HEK293 (cell line): ENCODE measurements around the gene PIK3R3.

Experiments used
- KLF8 ChIP-seq: fragments of 450-650 bp; formaldehyde crosslinking; IDR thresholded peaks from 2 replicates; pipeline ENCODE4 v1.5.1; 2016; ENCODE audit warnings: missing biosample characterization, missing genetic modification characterization
- PRDM1 ChIP-seq: fragments of 450-650 bp; formaldehyde crosslinking; IDR thresholded peaks from 2 replicates; pipeline ENCODE4; 2016; ENCODE audit warnings: missing biosample characterization, missing genetic modification characterization
- SP2 ChIP-seq: fragments of 450-650 bp; formaldehyde crosslinking; IDR thresholded peaks from 2 replicates; pipeline ENCODE4 v1.5.1; 2016; ENCODE audit warnings: missing biosample characterization, missing genetic modification characterization
- ZNF157 ChIP-seq: fragments of 450-650 bp; formaldehyde crosslinking; IDR thresholded peaks from 2 replicates; pipeline ENCODE4 v1.5.1; 2016; ENCODE audit warnings: missing biosample characterization, missing genetic modification characterization
- ZNF184 ChIP-seq: fragments of 450-650 bp; IDR thresholded peaks from 2 replicates; pipeline ENCODE4 v1.5.1; 2018; ENCODE audit warnings: missing biosample characterization, mild to moderate bottlenecking, missing genetic modification characterization
- TF ChIP-seq, protein P1 (sequence below): fragments of 450-650 bp; formaldehyde crosslinking; IDR thresholded peaks from 2 replicates; pipeline ENCODE4 v1.5.1; 2016; ENCODE audit warnings: missing biosample characterization, missing genetic modification characterization
- TF ChIP-seq, protein P2 (sequence below): fragments of 450-650 bp; formaldehyde crosslinking; IDR thresholded peaks from 2 replicates; pipeline ENCODE4 v1.5.1; 2017; ENCODE audit warnings: missing biosample characterization, missing genetic modification characterization
- TF ChIP-seq, protein P3 (sequence below): fragments of 450-650 bp; formaldehyde crosslinking; IDR thresholded peaks from 2 replicates; pipeline ENCODE4 v1.5.1; 2016; ENCODE audit warnings: missing biosample characterization, missing genetic modification characterization

DNA sequence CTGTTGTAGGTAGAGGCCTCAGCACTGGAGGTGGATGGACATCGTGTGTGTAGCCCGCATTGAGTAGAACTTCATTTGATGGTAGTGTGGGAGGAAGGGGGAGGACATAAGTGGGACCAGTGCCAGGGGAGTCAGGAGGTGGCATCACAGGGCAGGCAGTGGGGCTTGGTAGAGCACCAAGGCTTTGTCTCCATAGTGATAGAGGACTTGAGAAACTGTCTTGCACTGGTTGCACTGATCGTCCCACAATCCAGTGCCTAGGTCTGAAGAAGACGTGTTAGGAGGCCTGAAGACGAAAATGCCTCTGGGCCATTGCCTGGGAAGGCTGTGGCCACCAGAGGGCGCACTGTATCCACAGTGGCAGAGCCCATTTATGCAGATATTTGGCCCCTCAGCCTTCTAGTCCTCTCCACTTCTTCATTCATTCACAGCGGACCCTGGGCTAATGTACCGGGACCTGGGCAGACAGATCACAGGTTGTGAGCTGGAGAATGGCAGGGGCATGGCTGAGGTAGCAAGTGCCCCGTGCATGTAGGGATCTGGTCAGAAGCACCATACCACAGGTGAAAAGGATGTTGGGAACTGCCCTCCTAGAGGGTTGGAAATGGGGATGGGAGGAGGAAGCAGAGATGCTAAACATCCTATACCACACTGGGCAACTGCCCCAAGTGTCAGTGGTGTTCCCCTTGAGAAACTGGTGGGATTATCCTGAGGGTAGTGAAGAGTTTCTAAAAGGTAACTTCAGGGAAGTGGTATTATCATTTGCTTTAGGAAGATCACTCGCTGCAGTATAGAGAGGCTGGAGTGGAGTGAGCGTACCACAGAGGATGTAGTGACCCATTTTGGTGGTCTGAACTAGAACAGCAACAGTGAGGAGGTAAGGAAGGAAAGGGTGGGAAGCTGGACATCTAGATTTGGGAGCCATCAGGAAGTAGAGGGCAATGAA, 95.3 kb downstream of the PIK3R3 start:
- TF ChIP-seq, protein P1, sequence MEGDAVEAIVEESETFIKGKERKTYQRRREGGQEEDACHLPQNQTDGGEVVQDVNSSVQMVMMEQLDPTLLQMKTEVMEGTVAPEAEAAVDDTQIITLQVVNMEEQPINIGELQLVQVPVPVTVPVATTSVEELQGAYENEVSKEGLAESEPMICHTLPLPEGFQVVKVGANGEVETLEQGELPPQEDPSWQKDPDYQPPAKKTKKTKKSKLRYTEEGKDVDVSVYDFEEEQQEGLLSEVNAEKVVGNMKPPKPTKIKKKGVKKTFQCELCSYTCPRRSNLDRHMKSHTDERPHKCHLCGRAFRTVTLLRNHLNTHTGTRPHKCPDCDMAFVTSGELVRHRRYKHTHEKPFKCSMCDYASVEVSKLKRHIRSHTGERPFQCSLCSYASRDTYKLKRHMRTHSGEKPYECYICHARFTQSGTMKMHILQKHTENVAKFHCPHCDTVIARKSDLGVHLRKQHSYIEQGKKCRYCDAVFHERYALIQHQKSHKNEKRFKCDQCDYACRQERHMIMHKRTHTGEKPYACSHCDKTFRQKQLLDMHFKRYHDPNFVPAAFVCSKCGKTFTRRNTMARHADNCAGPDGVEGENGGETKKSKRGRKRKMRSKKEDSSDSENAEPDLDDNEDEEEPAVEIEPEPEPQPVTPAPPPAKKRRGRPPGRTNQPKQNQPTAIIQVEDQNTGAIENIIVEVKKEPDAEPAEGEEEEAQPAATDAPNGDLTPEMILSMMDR (tag by site-specific recombination), result peak; percentile 97
- TF ChIP-seq PRDM1 (tag by site-specific recombination) (no peak), SP2 (tag by site-specific recombination) (no peak), KLF8 (tag by site-specific recombination) (no peak), ZNF157 (no peak), ZNF184 (tag by site-specific recombination) (no peak)
- TF ChIP-seq, protein P2, sequence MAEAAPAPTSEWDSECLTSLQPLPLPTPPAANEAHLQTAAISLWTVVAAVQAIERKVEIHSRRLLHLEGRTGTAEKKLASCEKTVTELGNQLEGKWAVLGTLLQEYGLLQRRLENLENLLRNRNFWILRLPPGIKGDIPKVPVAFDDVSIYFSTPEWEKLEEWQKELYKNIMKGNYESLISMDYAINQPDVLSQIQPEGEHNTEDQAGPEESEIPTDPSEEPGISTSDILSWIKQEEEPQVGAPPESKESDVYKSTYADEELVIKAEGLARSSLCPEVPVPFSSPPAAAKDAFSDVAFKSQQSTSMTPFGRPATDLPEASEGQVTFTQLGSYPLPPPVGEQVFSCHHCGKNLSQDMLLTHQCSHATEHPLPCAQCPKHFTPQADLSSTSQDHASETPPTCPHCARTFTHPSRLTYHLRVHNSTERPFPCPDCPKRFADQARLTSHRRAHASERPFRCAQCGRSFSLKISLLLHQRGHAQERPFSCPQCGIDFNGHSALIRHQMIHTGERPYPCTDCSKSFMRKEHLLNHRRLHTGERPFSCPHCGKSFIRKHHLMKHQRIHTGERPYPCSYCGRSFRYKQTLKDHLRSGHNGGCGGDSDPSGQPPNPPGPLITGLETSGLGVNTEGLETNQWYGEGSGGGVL (tag by site-specific recombination), result no peak
- TF ChIP-seq, protein P3, sequence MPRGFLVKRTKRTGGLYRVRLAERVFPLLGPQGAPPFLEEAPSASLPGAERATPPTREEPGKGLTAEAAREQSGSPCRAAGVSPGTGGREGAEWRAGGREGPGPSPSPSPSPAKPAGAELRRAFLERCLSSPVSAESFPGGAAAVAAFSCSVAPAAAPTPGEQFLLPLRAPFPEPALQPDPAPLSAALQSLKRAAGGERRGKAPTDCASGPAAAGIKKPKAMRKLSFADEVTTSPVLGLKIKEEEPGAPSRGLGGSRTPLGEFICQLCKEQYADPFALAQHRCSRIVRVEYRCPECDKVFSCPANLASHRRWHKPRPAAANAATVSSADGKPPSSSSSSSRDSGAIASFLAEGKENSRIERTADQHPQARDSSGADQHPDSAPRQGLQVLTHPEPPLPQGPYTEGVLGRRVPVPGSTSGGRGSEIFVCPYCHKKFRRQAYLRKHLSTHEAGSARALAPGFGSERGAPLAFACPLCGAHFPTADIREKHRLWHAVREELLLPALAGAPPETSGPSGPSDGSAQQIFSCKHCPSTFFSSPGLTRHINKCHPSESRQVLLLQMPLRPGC, result no peak
